Measurements from ENCODE around the gene DPP8.
"Not testable (repeated sequence)": the region's sequence is repeated elsewhere in the genome, so short reads cannot be mapped to it uniquely, and the experiment has no call there.

The DPP8 gene

DNA sequence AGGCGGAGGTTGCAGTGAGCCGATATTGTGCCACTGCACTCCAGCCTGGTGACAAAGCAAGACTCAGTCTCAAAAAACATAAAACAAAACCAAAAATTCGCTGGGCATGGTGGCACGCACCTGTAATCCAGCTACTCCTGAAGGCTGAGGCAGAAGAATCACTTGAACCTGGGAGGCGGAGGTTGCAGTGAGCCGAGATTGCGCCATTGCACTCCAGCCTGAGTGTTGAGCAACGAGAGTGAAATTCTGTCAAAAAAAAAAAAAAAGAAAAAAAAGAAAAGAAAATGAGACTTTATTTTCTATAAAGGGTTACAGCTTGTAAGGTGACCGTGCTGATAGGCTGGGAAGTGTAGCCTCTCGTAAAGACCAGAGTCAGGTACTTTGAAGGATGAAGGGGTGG, 6.7 kb upstream of the DPP8 start:
- no peak for DNase-seq (ENCODE audit: low spot score)

DNA sequence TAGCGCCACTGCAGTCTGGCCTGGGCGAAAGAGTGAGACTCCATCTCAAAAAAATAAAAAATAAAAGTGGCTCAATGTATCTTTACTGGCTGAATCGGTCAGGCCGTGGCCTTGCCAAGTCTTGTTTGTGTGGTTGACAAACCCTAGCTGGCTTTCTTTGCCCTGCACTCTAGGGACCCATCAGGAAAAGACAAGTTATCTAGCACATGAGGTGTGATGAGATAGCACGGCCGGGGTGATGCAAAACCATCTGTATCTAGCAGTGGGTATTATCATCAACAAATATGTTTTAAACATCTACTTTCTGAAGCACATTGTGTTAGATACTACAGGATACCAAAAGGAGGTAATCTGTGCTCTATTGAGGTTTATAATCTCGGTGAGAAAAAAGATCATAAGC, 3.9 kb upstream of the DPP8 start:
- DNase-seq (ENCODE audit: low spot score) = no peak

DNA sequence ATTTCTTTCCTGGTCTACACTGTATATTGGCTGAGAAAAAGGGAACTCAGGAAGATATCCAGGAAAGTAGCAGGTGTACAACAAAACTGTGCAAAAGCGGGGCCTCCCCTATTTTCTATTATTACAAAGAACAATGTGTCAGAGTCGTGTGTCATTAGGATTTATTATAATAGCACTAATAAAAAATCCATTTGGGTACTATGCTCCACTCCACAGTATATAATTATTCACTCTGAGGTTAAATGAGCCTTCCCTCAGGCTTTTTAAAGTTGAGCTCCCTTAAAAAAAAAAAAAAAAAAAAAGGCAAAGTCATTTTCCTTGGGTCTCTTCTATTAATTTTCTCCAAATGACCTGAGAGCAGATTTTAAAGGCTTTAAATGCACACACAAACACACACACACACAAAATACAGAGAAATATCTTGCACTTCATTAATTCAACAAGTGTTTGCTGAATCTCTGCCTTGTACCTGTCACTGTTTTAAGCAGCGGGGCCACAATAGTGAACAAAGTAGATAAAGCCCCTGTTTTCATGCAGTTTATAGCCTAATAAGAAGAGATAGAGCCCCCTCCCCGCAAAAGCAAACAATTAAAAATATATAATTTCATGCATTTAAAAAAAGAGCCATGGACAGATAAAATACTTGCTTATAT, 1.3 kb upstream of the DPP8 start:
- DNase-seq (ENCODE audit: low spot score) = no peak

DNA sequence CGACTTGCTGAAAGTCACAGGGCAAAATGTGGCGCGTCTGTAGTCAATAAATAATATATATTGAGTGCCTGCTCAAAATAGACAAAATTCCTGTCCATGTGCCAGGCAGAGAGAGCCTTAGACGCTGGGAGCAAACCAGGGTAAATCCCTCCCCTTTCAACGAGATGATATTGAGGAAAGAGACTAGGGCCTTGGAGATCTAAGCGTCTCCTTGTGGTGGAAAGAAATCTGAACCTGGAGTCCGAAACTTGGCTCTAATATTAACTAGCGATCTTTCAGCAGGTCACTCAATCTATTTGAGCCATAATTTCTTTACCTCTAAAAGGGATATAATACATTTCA, 348 bp upstream of the DPP8 start:
- no peak for DNase-seq (ENCODE audit: low spot score)

DNA sequence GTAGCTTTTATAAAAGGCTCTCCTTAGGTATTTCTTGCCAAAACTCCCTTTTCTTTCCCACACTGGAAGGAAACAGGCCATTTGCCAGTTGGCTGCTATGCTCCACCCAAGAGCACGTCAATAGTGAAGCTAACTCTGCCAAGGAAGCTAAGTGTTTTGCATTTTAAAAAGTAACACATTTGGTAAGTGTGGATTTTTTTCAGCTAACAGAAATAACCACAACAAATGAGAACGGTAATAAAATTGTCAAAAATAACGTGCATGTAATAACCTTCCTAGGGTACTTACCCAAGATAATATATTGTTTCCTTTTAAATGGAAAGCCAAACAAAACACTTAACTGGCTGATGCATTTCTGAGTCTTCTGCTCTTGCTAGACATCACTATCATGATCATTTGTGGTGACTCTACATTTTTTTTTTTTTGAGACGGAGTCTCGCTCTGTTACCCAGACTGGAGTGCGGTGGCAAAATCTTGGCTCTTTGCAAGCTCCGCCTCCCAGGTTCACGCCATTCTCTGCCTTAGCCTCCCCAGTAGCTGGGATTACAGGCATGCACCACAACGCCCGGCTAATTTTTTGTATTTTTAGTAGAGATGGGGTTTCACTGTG, 4.6 kb downstream of the DPP8 start:
- DNase-seq (ENCODE audit: low spot score) = no peak

DNA sequence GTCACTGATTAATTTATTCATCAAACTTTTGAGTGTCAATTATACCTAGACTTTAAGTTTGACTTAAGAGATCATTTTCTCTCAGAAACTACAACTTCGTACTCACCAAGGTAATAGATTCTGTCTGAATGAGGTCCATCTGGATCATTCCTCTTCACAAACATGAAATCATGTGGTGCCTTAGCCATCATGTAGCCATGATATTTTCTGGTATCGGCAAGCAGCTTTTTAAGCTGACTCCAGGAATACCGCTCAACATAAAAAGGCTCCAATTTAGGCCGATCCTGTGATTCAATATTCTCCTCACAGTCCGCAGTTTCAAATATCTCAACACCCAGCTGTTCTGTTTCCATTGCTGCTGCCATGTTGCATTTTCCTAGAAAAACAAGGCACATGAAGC, 5.3 kb downstream of the DPP8 start:
- no peak for DNase-seq (ENCODE audit: low spot score)

DNA sequence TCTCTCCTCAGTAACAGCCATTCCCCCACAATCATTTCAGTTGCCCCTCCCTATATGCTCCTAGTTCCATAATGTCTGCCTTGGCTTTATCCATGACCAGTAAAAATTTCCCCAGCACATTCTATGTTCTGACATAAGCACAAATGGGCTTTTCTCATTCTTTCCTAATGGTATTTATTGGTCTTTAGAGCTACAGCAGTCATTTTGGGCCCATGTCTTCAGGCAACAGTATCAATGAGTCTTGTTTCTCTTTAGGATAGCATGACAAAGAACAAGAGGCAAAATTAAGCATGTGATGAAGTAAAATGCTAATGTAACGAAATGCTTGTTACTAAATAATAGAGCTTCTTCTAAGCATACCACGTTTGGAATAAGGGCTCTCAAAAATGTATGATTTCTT, 8.2 kb downstream of the DPP8 start:
- DNase-seq (ENCODE audit: low spot score) = no peak

DNA sequence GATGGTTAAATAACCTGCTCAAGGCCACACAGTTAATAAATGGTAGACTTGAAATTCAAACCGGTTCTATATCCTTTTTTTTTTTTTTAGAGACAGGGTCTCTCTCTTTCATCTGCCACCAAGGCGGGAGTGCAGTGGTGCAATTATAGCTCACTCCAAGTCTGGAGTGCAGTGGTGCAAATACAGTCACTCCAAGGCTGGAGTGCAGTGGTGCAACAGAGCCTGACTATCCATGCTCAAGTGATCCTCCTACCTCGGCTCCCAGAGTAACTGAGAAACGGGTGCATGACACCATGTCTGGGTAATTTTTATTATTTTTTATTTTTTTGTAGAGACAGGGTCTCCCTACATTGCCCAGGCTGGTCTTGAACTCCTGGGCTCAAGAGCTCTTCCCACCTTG, 23.4 kb downstream of the DPP8 start:
- DNase-seq (ENCODE audit: low spot score) = no peak

DNA sequence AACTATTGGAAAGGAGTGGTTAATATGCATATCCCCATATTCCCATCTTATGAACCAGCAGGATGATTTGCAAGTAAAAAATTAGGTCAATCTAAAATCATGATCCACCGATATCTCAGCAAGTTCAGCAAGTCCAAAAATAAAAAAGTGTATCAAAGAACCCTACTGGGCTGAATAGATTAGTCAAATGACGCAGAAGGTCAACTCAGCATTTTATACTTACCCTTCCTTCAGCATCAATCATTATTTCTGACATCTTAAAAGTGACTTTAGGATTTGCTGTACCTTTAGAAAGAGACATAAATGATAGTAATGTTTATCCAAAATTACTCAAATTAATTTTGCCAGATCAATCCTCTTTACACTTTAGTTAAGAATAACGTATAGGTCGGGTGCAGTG, 32.6 kb downstream of the DPP8 start:
- DNase-seq (ENCODE audit: low spot score) = no peak

DNA sequence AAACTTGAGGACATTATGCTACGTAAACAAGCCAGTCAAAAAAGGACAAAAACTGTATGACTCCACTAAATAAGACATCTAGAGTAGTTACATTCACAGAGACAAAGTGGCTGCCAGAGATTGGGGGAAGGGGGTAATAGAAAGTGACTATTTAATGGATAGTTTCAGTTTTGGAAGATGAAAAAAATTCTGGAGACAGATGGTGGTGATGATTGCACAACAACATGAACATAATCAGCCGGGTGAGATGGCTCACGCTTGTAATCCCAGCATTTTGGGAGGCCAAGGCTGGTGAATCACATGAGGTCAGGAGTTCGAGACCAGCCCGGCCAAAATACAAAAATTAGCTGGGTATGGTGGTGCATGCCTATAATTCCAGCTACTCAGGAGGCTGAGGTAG, 40.6 kb downstream of the DPP8 start:
- DNase-seq (ENCODE audit: low spot score) = no peak

DNA sequence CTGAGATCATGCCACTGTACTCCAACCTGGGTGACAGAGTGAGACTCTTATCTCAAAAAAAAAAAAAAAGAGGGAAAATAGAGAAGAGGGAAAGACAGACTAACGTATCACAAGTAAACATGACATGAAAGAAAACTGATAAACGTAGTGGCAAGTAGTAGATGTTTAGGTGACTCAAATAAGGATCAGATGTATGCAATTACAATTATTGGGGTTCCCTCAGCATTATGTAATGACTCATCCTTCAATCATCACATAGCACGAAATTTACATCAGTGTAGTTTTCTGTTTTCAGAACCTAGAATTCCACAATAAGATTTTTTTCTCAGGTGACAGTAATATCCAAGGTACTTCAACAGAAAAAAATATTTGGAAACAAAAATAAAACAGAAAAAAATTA, 46.6 kb downstream of the DPP8 start:
- DNase-seq (ENCODE audit: low spot score) = no peak

DNA sequence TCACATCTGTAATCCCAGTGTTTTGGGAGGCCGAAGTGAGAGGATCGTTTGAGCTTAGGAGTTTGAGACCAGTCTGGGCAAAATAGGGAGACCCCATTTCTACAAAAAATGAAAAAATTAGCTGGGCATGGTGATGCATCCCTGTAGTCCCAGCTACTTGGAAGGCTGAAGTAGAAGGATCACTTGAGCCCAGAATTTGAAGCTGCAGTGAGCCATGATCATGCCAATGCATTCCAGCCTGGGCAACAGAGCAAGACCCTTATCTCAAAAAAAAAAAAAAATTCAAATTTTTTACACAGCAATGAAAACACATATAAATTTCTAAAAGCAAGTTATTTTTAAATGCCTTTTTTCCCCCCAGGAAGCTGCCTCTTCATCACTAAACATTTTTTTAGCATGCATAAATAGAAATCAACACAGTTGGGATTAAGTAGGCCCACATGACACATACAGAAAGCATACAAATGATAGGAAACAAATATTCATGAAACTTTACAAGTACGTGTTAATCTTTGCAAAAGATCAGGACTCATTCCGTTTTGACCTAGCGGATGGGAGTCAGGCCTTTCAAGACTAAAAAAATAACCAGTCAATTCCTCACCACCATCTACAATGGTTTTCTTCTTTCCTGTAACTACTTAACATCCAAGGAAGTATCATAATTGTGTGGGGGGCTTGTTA, 49.1 kb downstream of the DPP8 start:
- DNase-seq (ENCODE audit: low spot score) = no peak

DNA sequence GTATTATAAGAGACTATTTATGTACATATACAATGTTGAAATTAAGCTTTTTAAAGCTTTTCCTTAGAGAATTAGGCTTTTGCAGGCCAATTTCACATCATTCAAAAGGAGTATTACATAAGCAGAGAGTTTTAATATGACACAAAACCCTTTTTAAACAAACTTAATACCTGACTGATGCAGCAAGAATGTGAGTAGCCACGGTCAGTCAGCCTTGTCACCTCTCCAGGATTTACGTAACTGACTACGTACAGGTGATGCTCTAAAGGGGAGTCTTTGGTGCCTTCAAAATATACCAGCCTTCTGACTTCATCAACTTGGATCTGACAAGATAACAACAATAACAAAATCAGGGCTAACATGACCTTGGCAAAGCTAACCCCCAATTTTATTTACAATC, 50.6 kb downstream of the DPP8 start:
- no peak for DNase-seq (ENCODE audit: low spot score)

DNA sequence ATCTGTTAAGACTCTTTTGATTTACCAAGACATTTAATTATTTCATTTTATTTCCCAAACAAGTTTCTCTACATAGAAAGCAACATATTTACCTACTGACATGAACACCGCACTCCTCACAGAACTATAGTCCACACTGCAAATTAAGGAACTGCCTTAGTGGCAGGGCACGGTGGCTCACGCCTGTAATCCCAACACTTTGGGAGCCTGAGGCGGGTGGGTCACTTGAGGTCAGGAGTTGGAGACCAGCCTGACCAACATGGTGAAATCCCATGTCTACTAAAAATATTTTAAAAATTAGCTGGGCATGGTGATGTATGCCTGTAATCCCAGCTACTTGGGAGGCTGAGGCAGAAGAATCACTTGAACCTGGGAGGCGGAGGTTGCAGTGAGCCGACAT, 54.4 kb downstream of the DPP8 start:
- not testable (repeated sequence) for DNase-seq (ENCODE audit: low spot score)

DNA sequence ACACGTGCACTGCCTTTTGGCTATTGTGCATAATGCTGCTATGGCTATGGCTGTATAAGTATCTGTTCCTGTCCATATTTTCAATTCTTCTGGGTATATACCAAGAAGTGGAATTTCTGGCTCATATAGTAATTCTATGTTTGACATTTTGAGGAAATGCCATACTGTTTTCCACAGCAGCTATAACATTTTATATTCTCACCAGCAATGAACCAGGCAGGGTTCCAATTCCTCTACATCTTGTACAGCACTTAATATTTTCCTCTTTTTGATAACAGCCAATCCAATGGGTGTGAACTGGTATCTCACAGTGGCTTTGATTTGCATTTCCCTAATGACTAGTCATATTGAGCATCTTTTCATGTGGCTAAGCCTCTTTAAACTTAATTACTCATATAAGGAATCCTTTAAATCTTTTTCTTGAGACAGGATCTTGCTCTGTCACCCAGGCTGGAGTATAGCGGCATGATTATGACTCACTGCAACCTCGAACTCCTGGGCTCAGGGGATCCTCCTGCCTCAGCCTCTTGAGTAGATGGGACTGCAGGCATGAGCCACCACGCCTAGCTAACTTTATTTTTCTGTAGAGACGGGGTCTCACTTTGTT, 56.6 kb downstream of the DPP8 start:
- no peak for DNase-seq (ENCODE audit: low spot score)

DNA sequence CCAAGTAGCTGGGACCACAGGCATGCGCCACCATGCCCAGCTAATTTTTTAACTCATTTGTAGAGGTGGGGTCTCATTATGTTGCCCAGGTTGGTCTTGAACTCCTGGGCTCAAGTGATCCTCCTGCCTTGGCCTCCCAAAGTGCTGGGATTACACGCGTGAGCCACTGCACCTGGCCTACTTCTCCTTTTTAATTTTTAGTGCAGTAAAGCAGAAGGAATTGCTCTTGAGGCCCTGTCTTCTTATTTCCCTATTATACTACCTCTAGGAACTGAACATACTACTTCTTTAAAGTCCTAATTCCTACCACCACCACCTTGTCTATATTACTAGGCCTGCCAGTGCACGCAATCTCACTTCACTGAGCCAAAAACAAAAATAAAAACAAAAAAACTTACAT, 62.2 kb downstream of the DPP8 start:
- DNase-seq (ENCODE audit: low spot score) = not testable (repeated sequence)

DNA sequence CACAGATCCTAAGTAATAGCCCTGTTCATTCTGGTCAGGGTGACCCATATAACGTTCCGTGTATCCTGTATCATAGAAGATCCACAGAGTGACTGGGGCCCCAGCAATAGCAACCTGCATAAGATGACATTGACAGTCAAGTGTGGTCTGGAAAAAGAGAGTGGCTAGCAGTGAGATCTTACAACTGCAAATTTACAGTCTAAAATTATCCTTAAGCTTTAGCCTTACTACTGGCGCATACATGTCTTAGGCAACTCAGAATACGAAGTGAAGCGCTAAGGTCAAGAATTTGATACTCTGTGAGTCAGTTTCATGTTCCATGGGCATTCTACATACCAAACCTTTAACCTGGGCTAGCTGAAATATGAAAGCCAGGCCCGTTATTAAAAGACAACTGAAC, 65.5 kb downstream of the DPP8 start:
- no peak for DNase-seq (ENCODE audit: low spot score)

DNA sequence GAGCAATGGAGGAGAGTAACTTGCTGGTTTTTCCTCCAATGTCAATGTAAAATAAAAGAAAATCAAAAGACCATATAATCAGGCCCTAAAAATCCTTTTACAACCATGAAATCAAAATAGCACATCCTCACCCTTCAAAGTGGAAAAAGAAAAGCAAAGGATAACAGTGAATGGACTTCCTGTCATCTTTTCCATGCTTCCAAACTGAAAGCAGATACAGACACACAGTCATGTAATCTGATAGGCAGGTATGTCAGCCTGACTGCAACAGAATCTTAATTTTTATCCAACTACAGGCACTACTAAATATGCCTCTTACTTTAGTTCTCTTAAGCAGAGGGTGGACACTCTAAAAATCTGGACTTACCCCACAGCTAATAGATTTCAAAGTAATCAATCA, 66.9 kb downstream of the DPP8 start:
- no peak for DNase-seq (ENCODE audit: low spot score)

DNA sequence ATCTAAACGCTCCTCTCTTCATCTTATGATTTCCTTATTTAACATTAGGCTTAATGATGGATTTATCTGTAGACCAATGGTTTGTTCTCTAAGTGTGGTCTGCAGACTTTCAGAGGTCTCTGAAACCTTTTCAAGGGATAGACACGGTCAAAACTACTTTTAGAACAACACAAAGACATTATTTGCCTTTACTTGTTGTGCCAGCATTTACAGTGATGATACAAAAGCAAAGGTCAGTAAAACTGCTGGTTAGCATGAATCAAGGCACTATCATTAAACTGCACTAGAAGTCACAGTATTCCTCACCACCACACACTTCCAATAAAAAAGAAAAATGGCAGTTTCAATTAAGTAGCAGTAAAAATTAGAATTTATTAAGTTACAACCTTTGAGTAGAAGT, 70.3 kb downstream of the DPP8 start:
- DNase-seq (ENCODE audit: low spot score) = no peak

DNA sequence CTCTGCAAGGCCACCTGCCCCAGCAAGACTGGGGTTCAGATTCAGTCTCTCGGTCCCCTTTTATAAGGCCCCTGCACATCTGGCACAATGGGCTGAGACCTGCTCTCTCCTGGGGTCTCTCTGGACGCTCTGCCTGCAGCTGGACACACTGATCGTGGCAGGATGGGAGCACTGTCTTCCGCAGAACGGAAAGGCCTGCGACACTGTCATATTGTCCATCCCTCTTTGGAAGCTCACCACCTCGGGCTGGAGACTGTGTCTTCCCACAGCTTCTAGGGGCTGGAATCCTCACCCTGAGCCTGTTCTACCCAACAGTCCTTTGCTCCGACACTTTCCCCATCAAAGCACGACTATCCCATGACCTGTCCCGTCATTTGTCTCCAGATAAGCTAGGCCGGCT, 83.3 kb downstream of the DPP8 start:
- DNase-seq (ENCODE audit: low spot score) = no peak

DNA sequence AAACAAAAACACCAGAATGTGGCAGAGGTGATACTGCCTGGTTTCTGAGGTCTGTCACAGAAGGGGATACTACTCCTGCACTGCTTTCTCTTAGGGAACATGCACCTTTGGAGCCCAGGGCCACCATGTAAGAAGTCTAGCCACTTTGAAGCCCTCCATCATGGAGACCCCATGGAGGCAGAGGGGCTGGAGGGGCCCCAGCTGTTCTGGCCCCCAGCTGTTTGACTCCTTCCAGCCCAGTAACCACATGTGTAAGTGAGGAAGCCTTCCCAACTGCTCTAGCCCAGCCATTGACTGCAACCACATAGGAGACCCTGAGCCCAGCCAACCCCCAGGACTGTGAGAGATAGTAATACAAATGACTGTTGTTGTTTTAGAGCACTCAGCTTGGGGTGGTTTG, 85.8 kb downstream of the DPP8 start:
- DNase-seq (ENCODE audit: low spot score) = no peak

DNA sequence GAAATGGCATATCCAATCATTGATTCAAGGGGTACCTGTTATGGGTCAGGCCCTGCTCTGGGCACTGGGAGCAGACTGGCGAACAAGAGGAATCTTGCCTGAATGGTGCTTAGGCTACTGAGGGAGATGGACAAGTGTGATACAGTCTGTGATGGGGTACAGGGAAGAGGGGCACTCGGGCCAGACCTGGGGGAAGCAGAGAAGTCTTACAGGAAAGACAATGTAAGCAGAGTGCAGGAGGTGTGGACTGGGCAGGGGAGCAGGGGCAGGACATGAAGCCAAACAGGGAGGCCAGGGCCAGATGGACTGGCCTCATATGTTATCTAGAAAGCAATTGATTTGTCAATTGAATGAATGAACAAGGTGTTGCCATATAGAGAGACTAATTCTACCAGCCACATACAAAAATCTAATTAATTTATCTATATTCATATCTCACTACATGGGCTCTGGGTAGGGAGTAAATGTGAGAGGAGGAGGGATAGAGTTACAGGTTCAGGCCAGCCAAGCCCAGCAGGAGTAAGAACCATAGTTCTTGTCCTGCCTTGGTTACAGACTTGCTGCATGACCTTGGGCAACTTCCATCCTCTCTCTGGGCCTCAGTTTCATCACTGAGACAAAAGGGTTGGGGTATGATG, 91.2 kb downstream of the DPP8 start:
- no peak for DNase-seq (ENCODE audit: low spot score)

DNA sequence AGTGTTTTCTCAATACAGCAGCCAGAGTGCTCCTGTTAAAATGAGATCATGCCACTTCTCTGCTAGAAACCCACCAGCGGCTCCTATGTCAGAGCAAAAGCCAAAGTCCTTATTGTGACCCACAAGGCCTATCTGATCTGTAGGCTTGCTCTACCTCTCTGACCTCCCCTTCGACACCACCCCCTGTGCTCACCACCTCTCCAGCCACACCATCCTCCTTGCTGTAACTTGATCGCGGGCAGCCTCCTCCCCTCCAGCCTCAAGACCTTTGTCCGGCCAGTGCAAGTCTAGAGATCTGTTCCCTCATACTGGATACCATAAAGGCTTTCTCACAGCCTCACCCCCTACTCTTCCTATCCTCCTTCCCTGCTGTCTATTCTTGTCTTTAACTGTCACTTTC, 92.8 kb downstream of the DPP8 start:
- DNase-seq (ENCODE audit: low spot score) = no peak
